H1 (cell line): ENCODE data around the gene HGFAC. TPM values are rescaled to one million over a fixed set of nuclear protein-coding genes. Genes with fewer than 3 reads are reported as not detected.

ENCODE experiments used
- RXRA ChIP-seq: IDR thresholded peaks from 2 replicates; pipeline ENCODE4 v1.6.1; 2011; ENCODE audit warnings: low read depth, mild to moderate bottlenecking, low read length, moderate library complexity; ENCODE audit not compliant: insufficient read depth
- polyA plus RNA-seq, 7 experiments: library from polyadenylated mRNA; depleted of rRNA in 3 of 7; stranded (reverse) in 5 of 7; unstranded in 2 of 7; fragments of >200 nt in 5 of 7; fragments of 200-250 nt in 2 of 7; gene quantifications; 1 replicate in 5 of 7; 2 replicates in 1 of 7; 4 replicates in 1 of 7; pipeline versions ENCODE4 v1.2.1 to v1.2.3, GENCODE V29; 2011 to 2013; ENCODE audit warnings: missing spikeins in 2 of 7, mixed read lengths in 2 of 7
- total RNA-seq: library from RNA; stranded (reverse); fragmentation: NEBNext Ultra II Directional; extraction: Animal tissue kit (Norgen Biotek cat#: 25700); gene quantifications from 2 replicates; pipeline ENCODE4 v1.2.1, GENCODE V29; 2021

The HGFAC gene
- total and polyA plus RNA-seq, 2 of the 8 experiments (the other 6 are each of a cell fraction or from before 2014, with no cell fraction given): 0.14 to 0.15 TPM

- no peak for TF ChIP-seq RXRA
Measured at GRCh38 chr4:3441501-3442459, at the start of gene HGFAC (continued).
